Gastroesophageal sphincter (tissue), 4 donors: ENCODE data around the gene SLC12A8. TPM values are rescaled to one million over a fixed set of nuclear protein-coding genes. Genes with fewer than 3 reads are reported as not detected.

Experiments used
- ATAC-seq: fragments of 150-250 bp; one replicate; pipeline ENCODE4 v1.9.1; 2016; ENCODE audit warnings: mild to moderate bottlenecking, moderate library complexity
- H3K27ac ChIP-seq, 4 donors: fragments of 200-600 bp; sonication (generic) in 3 of 4; 1 replicate in 3 of 4; 2 replicates in 1 of 4; pipeline ENCODE4 v1.5.1; 2016 to 2019
- H3K27me3 ChIP-seq: fragments of 200-600 bp; sonication (generic); one replicate; pipeline ENCODE4 v1.5.1; 2019
- H3K36me3 ChIP-seq, 2 donors: fragments of 200-600 bp; sonication (generic); one replicate each; pipeline ENCODE4 v1.5.1; 2019; ENCODE audit warnings: control low read depth in 1 of 2
- H3K4me1 ChIP-seq, 3 donors: fragments of 200-600 bp; sonication (generic); 1 replicate in 2 of 3; 2 replicates in 1 of 3; pipeline ENCODE4 v1.5.1; 2016 to 2019; ENCODE audit warnings: control low read depth in 2 of 3
- H3K4me3 ChIP-seq, 2 donors: fragments of 200-600 bp; sonication (generic); one replicate each; pipeline ENCODE4 v1.5.1; 2019; ENCODE audit warnings: mild to moderate bottlenecking in 1 of 2, moderate library complexity in 1 of 2
- H3K9me3 ChIP-seq, 3 donors: fragments of 200-600 bp; sonication (generic); one replicate each; pipeline ENCODE4 v1.5.1; 2017 to 2019; ENCODE audit warnings: control low read depth in 2 of 3
- EP300 ChIP-seq: sonication (generic); formaldehyde crosslinking; IDR thresholded peaks from one replicate; pipeline ENCODE4 v1.6.1; 2017; ENCODE audit warnings: antibody characterized with exemption, mild to moderate bottlenecking
- POLR2A ChIP-seq, 2 donors: fragments of 450-650 bp; IDR thresholded peaks; one replicate each; pipeline ENCODE4 v1.6.1; 2017; ENCODE audit warnings: antibody characterized with exemption in 2 of 2, mild to moderate bottlenecking in 2 of 2, moderate library complexity in 1 of 2
- POLR2AphosphoS5 ChIP-seq: sonication (generic); formaldehyde crosslinking; IDR thresholded peaks from one replicate; pipeline ENCODE4 v1.6.1; 2017; ENCODE audit warnings: antibody characterized with exemption
- WGBS, 2 donors: methylation state at CpG; one replicate each; pipeline ENCODE4 v1.1.5; 2018; ENCODE audit warnings: low coverage in 1 of 2; 5-methylcytosine and 5-hydroxymethylcytosine counted together
- total RNA-seq, 4 donors: library from RNA; depleted of rRNA; stranded (reverse); fragments of >200 nt; gene quantifications; one replicate each; pipeline ENCODE4 v1.1.0, GENCODE V29; 2016
- TF ChIP-seq, protein P1 (sequence below), 4 experiments: fragments of 200-600 bp in 2 of 4; fragments of 450-650 bp in 2 of 4; sonication (generic) in 1 of 4; IDR thresholded peaks; one replicate each; pipeline ENCODE4 v1.5.1; 2017 to 2019; ENCODE audit warnings: antibody characterized with exemption in 4 of 4, mild to moderate bottlenecking in 2 of 4, moderate library complexity in 2 of 4

Gene SLC12A8
- total RNA-seq, 4 donors from 2014 or later = 0.13 to 2.3 (median 0.54) TPM; not detected in 1

DNA sequence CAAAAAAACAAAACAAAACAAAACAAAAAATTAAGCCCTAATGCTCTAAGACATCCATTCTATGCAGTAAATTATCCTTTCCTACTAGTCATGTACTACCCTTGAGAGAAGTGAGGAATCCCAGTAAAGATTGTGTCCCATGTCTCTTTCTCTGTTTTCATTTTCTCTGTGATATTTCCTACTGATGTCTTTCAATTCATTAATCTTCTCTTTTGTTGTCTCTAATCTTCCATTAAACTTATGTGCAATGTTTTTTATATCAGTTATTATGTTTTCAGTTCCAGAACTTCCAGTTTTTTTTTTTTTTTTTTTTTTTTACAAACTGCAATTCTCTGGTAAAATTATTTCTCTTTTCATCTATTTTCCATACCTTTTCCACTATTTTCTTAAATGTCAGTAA is 44.1 kb upstream of the SLC12A8 start:
- TF ChIP-seq, protein P1, sequence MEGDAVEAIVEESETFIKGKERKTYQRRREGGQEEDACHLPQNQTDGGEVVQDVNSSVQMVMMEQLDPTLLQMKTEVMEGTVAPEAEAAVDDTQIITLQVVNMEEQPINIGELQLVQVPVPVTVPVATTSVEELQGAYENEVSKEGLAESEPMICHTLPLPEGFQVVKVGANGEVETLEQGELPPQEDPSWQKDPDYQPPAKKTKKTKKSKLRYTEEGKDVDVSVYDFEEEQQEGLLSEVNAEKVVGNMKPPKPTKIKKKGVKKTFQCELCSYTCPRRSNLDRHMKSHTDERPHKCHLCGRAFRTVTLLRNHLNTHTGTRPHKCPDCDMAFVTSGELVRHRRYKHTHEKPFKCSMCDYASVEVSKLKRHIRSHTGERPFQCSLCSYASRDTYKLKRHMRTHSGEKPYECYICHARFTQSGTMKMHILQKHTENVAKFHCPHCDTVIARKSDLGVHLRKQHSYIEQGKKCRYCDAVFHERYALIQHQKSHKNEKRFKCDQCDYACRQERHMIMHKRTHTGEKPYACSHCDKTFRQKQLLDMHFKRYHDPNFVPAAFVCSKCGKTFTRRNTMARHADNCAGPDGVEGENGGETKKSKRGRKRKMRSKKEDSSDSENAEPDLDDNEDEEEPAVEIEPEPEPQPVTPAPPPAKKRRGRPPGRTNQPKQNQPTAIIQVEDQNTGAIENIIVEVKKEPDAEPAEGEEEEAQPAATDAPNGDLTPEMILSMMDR (IDR thresholded peaks at IDR 0.05) = no peak
- TF ChIP-seq EP300 (no peak), POLR2A (IDR thresholded peaks at IDR 0.05) (no peak), POLR2AphosphoS5 (no peak)
- no peaks in the 10 kb centered on the region for H3K27me3 ChIP-seq
- no peak overlapping the region for H3K27ac ChIP-seq
- H3K36me3 ChIP-seq = peaks cover 0 to 10% of the 10 kb centered on the region in 2 donors
- H3K9me3 ChIP-seq = peaks cover 0 to 4% (median 0%) of the 10 kb centered on the region in 3 donors
- no peak overlapping the region for H3K4me3 ChIP-seq
- ATAC-seq = no peak
- no peaks in the 10 kb centered on the region for H3K4me1 ChIP-seq

DNA sequence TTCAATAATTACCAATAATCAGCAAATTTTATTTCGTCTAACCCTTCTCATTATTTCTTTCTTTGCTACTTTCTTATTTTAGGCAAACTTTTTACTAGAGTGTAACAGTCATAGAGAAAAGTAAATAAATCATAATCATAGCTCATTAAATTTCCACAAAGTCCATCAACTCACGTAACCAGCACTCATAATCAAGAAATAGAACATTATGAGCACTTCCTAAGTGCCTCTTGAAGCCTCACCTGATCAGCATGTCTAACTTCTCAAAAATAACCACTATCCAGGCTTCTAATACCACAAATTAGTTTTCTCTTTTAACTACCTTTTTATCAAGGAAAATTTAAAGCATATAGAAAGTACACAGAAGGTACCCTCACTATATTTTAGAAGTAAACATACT is 38.4 kb upstream of the SLC12A8 start:
- Histone ChIP-seq H3K36me3 (no peaks in the 10 kb centered on the region), H3K27ac (no peak overlapping the region), H3K4me1 (no peaks in the 10 kb centered on the region), H3K9me3 (no peaks in the 10 kb centered on the region), H3K4me3 (no peak overlapping the region), H3K27me3 (no peaks in the 10 kb centered on the region)
- TF ChIP-seq EP300 (no peak), POLR2A (IDR thresholded peaks at IDR 0.05) (no peak), POLR2AphosphoS5 (no peak)
- TF ChIP-seq, protein P1 (IDR thresholded peaks at IDR 0.05) = no peak
- no peak for ATAC-seq
- 91 to 93% methylated on average over 2 of the region's 2 CpGs for WGBS, 2 donors

- ATAC-seq = no peak
- no peak for TF ChIP-seq POLR2A (IDR thresholded peaks at IDR 0.05)
- no peak for TF ChIP-seq POLR2AphosphoS5
- TF ChIP-seq, protein P1 (IDR thresholded peaks at IDR 0.05) = no peak
- no peak for TF ChIP-seq EP300
- H3K4me1 ChIP-seq = no peaks in the 10 kb centered on the region
- no peak overlapping the region for H3K27ac ChIP-seq
- no peaks in the 10 kb centered on the region for H3K36me3 ChIP-seq
- H3K4me3 ChIP-seq = no peak overlapping the region
- H3K27me3 ChIP-seq = no peaks in the 10 kb centered on the region
- WGBS, 2 donors = 67 to 90% methylated on average over 1 of the region's 1 CpG
- H3K9me3 ChIP-seq = no peaks in the 10 kb centered on the region
Measured at GRCh38 chr3:125246237-125246636, 33.7 kb upstream of the SLC12A8 start.

- H3K4me1 ChIP-seq = no peaks in the 10 kb centered on the region
- TF ChIP-seq EP300 (no peak), POLR2AphosphoS5 (no peak), POLR2A (IDR thresholded peaks at IDR 0.05) (no peak)
- TF ChIP-seq, protein P1 (IDR thresholded peaks at IDR 0.05) = no peak
- H3K4me3 ChIP-seq = no peak overlapping the region
- H3K27ac ChIP-seq = no peak overlapping the region
- H3K9me3 ChIP-seq = no peaks in the 10 kb centered on the region
- no peak for ATAC-seq
- H3K36me3 ChIP-seq = no peaks in the 10 kb centered on the region
- H3K27me3 ChIP-seq = no peaks in the 10 kb centered on the region
Measured at GRCh38 chr3:125245521-125245920, 33.0 kb upstream of the SLC12A8 start.

GRCh38 chr3:125240496-125240895 is 27.9 kb upstream of the SLC12A8 start:
- H3K27me3 ChIP-seq = no peaks in the 10 kb centered on the region
- ATAC-seq = no peak

More at GRCh38 chr3:125240496-125240895, 27.9 kb upstream of the SLC12A8 start:
- Histone ChIP-seq H3K9me3 (no peaks in the 10 kb centered on the region), H3K36me3 (no peaks in the 10 kb centered on the region), H3K4me3 (no peak overlapping the region), H3K4me1 (peaks cover 0 to 12% (median 0%) of the 10 kb centered on the region in 3 donors), H3K27ac (no peak overlapping the region)
- TF ChIP-seq POLR2AphosphoS5 = no peak
- no peak for TF ChIP-seq EP300
- TF ChIP-seq POLR2A (IDR thresholded peaks at IDR 0.05) = no peak
- TF ChIP-seq, protein P1 (IDR thresholded peaks at IDR 0.05) = no peak
- WGBS, 2 donors = 63 to 77% methylated on average over 3 to 4 of the region's 4 CpGs
